Activated T-cell treated with anti-CD3 and anti-CD28 coated beads for 1 hour (primary cell): ENCODE results near the gene PRR7.
A peak's percentile ranks its signal among the peaks of the same experiment; 100 is the strongest.

ENCODE experiments used
- DNase-seq: peaks from one replicate; pipeline ENCODE4 v3.0.0-alpha.2; 2020; ENCODE audit warnings: low read depth

Gene PRR7

DNA sequence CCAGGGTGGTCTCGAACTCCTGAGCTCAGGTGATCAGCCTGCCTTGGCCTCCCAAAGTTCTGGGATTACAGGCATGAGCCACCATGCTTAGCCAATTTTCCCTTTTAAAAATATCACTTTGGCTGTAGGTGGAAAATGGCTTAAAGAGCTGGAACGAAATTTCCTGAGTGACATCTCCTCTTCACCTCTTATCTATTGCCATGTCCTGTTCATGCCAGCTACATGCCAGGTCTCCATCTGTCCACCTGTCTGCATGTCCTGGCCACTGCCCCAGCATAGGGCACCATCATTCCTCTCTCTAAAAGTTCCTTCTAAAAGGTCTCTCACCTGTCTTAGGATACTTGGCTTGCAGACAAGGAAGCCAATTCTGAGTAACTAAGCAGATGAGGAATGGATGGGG, 22.9 kb upstream of the PRR7 start:
- DNase-seq: no peak

DNA sequence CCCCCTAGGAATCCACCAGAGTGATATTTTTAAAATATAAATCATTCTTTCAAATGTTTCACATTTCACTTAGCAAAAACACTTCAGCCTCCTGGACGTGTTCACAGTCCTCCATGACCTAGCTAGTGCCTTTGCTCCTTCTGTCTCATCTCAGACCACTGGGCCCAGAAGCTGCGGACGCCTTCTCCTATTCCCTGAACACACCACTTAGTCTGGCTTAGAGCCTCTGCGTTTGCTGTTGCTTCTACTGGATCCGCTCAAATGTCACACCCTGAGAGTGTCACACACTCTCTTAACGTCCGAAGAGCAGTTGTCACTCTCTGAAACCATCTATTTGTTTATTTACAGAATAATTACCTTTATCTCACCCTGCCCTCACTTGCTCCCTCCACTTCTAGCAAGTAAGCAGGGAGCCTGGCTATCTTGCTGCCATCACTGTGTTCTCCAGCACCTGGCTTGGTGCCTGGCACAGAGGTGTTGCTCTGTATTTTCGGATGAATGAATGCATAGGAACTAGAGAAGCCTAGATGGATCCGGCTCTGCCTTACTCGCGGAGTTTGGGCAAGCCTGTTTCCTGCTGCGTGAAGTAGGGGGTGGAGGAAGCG, 21.3 kb upstream of the PRR7 start:
- DNase-seq: no peak

DNA sequence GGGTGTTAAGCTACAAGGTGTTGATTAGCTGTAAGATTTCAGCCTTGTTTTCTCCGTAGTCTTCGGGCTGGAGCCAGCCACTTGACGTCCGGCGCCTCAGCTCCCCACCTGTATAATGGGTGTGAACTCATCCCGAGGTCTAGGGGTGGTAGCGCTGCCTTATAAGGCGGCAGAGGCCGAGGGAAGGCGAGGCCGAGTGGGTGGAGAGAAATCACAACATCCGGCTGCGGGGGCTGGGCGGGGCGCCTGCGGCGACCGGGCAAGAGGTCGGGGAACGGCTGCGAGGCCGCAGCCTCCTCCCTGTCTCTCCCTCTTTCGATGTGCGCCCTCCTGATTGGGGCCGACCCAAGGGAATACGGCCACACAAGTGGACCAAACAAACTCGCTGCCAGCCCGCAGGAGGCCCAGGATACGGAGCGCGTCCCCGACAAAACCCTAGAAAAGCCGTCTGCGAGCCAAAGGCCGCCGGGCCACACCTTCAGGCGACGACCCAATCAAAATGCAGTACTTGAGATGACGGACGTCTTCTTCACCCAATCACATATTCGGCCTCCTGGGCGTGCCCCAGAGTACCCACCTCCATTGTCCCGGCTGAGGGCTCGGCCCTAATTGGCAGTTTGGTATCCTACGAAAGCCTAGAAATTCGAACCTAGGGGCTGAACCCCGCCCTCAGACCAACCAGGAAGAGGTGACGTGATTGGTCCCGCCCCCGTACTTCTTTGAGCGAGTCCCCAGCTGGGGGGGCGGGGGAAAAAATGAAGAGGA, 20.6 kb upstream of the PRR7 start:
- peak; percentile 99 for DNase-seq

DNA sequence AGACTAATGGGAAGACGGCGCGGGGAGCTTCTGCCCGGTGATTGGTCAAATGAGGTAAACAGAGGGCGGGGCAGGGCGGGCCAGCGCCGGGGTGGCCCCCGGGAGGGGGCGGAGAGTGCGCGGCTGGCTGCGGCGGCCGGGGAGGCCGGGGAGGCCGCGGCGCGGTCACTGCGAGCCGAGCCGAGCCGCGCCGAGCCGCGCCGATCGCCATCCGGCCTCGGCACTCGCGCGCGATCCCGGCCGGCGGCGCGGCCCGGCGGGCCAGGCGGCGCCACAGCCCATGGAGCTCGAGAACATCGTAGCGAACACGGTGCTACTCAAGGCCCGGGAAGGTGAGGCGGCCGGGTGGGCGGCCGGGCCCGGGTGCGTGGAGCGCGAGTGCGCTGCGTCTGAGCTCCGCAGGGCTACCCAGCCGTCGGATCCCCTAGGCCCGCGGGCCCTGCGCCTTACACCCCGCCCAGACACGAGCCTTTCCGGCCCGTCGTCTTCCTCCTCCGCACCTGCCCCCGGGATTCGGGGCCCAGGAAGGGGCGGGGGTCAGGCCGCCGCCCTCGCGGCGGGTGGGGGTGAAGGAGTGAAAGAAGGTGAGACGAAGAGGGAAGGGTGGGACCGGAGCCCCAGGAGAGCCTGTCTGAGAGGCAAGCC, 19.9 kb upstream of the PRR7 start, which contains the start of gene GRK6:
Gene GRK6 (plus strand): TSS at position 111 of the 645 bp plus-strand sequence. CDS start 170 bp downstream, at position 281.
- DNase-seq: peak; percentile 58

DNA sequence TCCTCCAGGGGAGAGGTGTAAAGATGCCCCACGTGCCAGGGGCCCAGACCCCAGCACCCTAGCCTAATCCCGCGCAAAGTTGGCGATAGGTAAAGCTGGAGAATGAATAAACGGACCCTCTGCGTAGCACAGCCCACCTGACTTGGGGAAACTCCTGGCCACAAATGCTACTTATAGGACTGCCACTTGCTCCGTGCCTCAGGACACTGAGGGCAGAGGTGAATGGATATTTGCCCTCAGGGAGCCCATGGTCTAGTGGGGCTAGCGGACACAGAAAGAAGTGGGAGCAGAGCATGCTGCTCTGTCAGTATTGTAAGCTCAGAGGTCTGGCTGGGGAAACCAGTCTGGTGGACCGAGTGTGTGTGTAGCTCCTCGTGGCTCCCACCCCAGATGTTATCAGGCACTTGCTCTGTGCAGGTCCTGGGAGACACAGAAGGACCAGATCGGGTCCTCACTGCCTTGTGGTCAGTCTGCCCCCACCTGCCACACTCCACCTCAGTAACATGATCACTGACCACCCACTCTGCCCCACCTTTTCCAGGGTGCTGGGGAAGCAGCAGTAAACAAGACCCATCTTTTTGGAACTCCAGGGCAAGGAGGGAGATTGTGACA, 19.3 kb upstream of the PRR7 start:
- DNase-seq: no peak

DNA sequence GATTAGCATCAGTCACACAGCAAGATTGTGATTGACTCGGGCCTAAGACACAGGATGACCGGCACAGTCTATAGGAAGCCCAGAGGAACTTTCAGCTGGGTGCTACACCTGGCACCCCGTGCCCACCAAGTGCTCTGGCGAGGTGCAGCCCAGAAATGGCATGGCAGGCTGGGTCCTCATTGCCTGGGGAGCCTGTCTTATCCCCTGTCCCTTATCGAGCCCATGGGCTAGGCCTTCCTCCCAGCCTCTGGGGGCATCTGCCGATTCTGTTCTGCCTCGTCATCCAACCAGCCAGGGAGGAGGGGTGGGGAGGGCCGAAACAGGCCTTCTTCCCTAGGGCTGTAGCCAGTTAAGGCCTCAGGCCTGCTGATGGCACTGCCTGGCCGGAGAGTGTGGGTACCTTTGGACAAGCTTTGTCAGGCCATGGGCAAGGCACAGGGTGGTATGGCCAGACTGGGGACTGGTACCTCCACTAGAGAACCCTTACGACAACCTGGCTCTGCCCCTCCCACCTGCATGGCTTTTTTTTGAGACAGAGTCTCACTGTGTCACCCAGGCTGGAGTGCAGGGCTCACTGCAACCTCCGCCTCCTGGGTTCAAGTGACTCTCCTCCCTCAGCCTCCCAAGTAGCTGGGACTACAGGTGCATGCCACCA, 18.6 kb upstream of the PRR7 start:
- no peak for DNase-seq

DNA sequence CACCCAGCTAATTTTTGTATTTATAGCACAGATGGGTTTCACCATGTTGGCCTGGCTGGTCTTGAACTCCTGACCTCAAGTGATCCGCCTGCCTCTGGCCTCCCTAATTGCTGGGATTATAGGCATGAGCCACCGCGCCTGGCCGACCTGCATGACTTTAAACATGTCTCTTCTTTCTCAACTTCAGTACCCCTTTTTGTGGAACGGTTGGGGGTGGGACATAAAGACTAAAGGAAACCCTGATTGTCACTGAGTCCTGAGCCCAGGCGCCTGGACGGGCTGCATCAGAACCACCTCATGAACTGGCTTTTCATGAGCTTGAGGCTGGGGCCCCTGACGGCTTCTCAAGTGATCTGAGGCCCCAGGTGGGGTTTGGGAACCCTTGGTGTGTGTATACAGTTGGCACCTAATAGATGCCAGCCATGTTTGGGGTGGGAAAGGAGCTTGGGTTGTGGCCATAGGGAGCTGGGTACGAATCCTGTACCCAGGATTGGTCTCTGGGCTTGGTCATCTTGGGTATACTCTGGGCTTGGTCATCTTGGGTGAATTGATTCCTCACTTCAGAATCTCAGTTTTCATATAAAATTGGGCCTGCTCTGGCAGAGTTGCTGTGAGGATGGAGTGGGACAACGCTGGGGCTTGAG, 17.9 kb upstream of the PRR7 start:
- no peak for DNase-seq

DNA sequence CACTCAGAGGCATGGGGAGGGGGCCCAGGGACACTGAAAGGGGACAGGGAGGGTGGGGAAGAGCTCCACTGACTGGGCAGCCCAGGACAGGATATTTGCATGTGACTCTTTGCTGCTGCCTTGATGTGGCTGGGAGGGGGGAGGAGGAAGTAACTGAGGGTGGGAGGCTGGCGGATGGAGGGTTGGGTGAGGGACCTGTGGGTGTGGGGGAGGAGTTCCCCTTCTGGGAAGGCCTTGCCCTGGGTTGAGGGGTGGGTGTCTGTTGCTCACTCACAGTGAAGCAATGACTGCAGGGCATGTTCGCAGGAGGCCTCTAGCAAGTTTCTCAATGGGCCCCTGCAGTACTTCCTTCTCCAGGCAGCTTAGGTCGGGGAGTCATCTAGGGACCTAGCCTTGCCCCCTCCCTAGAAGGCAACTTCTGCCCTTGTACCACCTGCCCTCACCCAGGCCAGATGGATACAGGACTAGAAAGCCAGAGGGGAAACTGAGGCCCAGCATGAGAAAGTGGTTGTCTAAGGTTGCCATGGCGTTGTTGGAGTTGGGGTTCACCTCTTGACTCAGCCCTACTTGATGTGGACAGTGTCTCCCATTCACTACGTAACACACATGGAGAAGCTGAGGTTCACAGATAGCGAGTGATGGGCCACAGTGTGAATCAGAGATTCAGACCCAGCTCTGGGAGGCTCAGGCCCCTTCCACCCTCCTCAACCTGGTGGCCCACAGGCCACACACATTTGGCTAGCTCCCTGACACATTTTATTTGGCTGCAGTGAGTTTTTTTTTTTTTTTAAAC, 17.2 kb upstream of the PRR7 start:
- DNase-seq: peak; percentile 69

DNA sequence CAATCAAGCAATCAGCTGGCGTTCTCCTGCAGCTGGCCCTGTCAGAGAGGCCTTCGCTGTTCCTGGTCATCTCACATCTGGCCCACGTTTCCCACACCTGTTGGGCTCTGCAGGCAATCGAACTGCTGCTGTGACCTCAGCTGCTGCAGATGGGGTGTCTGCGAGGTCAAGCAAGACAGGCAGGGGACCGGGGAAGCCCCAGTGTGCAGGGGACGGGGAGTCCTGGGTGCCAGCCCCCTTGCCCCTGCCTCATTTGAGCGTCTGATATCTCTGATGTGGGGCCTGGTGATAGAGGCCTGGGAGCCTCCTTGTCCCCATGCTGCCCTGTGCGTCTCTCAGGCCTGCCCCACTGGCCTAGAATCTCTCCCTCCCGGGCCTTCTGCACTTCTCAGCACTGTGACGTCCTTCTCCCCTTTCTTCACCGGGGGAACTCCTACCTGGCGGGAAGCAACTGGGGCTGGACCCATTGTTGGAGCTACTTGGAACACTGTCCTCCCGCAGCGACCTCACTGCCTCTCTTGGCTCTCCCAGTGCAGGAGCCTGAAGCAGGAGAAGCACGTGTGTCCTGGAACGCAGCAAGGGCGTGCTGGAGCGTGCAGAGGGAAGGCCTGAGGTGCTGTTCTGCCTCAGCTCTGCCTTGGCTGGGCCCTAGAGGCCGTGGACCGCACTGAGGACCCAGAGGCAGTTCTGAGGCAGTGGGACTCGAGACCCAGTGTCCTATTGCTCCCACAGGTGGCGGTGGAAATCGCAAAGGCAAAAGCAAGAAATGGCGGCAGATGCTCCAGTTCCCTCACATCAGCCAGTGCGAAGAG, 16.3 kb upstream of the PRR7 start:
- no peak for DNase-seq

DNA sequence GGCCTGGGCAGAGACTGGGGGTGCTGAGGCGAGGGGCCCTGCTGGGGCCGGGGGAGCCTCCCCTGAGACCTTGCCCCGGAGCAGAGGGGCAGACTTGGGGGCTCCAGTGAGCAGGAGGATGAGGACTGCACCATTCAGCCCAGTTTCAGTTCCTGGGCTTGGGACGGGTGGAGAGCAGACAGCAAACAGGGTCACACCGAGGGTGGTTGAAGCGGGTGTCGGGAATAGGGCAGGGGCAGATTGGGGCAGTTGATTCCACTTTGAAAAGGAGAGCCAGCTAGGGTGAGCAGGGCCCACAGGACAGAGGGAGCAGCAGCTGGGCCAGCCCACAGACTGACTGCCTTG, 15.7 kb upstream of the PRR7 start:
- no peak for DNase-seq

DNA sequence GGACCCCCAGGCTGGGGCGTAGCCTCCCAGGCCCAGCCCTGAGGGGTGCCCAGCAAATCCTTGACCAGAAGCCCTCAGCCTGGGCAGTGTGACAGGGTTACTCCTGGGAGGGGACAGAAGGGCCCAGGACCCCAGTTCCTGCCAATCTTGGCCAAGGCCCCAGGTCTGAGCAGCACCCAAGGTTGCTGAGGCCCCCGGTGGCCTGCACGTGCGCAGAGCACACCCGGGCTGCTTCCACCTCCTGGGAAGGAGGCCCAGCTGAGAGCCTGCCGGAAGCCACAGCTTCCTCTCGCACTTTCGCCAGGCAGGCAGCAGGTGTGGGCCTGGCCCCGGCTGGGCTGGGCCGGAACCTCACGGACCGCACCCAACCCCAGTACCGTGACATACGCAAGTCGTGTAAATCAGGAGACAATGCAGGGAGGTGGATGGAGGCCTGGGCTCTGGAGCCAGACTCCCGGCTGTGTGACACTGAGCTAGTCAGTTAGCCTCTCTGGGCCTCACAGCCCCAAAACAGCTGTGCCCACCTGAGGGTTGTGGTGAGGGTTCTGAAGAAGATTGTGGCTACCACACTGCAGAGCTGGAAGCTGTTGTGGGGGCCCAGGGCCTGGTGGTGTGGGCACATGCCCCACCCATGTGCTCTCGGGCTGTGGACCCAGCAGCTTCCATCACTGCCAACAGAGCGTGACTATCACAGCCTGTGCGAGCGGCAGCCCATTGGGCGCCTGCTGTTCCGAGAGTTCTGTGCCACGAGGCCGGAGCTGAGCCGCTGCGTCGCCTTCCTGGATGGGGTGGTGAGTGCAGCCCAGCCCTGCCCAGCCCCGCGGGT, 15.1 kb upstream of the PRR7 start:
- peak; percentile 43 for DNase-seq

DNA sequence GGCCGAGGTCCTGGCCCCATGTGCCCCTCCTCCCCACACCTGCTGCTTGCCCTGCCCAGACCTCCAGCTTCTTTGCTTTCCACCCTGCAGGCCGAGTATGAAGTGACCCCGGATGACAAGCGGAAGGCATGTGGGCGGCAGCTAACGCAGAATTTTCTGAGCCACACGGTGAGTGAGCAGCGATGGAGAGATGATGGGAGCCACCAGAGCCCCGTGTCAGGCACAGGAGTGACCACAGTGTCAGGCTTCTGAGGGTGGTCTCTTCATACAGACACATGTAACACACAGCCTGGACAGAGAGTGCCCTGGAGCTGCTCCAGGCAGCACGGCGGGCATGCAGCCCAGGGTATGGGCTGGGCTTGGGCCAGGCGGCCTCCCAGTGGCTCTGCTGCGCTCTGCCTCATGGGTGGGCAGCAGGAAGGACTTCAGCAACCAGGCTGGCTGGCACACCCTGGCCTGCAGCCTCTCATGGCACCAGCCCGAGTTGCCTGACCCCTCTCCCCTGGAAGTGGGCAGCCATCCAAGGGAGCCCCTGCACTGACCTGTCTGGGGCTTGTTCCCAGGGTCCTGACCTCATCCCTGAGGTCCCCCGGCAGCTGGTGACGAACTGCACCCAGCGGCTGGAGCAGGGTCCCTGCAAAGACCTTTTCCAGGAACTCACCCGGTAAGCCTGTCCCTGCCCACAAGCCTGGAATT, 14.3 kb upstream of the PRR7 start:
- DNase-seq: no peak

DNA sequence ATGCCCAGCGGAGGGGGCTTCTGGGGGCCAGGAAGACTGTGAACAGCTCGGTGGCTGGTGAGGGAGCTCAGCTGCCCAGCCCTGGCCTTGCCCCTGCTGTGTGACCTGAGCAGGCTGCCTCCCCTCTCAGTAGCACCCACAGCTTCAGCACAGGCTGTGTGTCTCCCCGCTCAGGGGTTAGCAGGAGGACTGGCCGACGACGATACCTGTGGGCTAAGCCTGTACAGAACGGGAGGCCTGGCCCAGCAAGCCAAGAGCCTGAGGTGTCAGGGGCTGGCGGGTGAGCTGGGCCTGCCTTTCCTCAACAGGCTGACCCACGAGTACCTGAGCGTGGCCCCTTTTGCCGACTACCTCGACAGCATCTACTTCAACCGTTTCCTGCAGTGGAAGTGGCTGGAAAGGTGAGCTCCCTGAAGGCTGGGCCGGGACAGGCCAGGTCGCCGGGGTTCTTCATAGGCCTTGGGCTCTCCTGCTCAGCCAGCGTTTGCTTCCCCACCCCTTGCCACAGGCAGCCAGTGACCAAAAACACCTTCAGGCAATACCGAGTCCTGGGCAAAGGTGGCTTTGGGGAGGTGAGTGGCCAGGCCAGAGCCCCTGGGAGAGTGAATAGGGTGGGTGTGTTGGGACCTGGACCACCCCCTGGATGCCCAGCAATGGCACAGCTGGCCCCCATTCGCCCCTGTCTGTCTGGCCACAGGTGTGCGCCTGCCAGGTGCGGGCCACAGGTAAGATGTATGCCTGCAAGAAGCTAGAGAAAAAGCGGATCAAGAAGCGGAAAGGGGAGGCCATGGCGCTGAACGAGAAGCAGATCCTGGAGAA, 13.6 kb upstream of the PRR7 start:
- DNase-seq: no peak

DNA sequence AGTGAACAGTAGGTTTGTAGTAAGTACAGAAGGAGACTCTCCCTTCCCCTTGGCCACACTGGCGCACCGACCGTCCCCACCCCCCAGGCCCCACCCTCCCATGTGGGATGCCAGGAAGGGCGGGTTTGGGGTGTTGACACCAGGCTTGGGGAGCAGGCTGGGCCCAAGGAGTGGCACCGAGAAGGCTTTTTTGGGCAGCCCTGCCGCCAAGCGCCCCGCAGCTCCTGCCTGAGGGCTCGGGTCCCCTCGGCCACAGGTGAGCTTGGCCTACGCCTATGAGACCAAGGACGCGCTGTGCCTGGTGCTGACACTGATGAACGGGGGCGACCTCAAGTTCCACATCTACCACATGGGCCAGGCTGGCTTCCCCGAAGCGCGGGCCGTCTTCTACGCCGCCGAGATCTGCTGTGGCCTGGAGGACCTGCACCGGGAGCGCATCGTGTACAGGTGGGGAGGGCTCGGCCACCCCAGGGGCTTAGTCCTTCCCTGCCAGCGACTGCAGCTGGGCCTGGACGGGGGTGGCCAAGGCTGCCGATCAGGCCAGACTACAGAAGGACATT, 12.9 kb upstream of the PRR7 start:
- no peak for DNase-seq

DNA sequence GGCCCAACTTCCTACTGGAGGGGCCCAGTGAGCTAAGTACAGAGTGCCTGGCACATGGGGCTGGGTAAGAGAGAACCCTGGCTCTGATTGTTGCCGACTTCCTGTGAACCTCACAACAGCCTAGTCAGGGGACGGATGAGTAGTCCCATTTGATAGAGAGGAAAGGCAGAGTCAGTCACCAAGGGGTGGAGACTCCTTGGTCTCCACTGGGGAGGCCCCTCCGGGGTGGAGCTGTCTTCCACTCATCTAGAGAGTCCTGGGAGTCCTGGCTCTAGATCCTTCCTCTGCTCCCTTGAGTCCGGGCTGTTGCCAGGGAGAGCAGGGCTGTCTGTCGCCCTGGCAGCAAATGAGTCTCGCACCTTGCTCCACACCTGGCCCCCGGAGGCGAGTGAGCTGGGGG, 12.2 kb upstream of the PRR7 start:
- DNase-seq: no peak

DNA sequence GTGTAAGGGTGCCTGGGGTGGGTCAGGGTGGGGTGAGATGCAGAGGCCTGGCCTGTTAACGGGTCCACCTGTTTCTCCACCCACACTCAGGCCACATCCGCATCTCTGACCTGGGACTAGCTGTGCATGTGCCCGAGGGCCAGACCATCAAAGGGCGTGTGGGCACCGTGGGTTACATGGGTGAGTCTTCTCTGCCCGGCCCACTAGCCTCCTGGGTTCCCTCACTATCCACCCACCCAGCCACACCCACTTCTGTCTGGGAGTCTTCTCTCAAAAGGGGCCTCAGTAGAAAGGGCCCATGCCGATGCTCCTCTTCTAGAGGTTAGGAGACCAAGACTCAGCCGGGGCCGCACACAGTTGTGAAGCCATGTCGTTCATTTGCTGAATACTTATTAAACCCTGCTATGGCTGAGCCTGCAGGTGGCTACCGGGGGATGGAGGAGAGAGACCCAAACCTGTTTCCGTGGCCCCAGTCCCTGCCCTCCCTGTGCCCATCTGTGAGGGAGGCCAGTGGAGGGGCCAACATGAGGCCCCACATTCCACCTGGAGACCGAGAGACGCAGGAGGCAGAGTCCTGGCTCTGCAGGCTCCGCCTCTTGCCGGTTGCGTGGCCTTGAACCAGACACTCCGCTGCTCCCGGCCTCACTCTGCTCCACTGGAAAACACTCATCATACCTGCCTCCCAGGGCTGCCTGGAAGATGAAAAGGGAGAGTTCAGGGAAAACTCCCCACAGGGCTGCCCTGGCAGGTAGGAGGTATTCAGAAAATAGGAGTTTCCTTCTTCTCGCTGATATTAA, 11.5 kb upstream of the PRR7 start:
- no peak for DNase-seq
